HepG2 (cell line): Measurements from ENCODE around the gene TFF2. TPM values are rescaled to one million over a fixed set of nuclear protein-coding genes. Genes with fewer than 3 reads are reported as not detected.
A peak's percentile ranks its signal among the peaks of the same experiment; 100 is the strongest.

Source experiments
- ATAC-seq: fragments of 200-7000 bp; cut with Tn5 transposase; 3 replicates; pipeline ENCODE4 v1.9.1; 2020; ENCODE audit warnings: mild to moderate bottlenecking, moderate library complexity
- BruUV-seq: library from RNA; stranded (reverse); fragments of 400-500 nt; replicated peaks from 2 replicates; lab custom pipeline; 2021; lab: Mats Ljungman, UMichigan
- CTCF ChIA-PET: fragments of 300-600 bp; formaldehyde crosslinking; extraction: SDS; loops from one replicate; lab custom pipeline; 2021; ENCODE audit warnings: low total read pairs, inconsistent platforms, low intra/inter-chr PET ratio; lab: Yijun Ruan, JAX
- POLR2A ChIA-PET: fragments of 350-600 bp; sonication (Branson Sonifier 250); formaldehyde crosslinking; loops from one replicate; lab custom pipeline; 2020; ENCODE audit warnings: antibody characterized with exemption, inconsistent platforms; lab: Yijun Ruan, JAX
- DNase-seq: peaks from one replicate; pipeline ENCODE4 v3.0.0-alpha.2; 2015; ENCODE audit warnings: low spot score
- FAIRE-seq: peaks from 3 replicates; lab custom pipeline; 2011; peaks lifted over from hg19 to GRCh38; lab: Jason Lieb, UNC
- H2AFZ ChIP-seq: one replicate; pipeline ENCODE4 v1.6.1; 2011; ENCODE audit warnings: low read length, inconsistent platforms
- H3K27ac ChIP-seq: fragments of 300-600 bp; 3 replicates; pipeline ENCODE4 v1.8.0; 2011; ENCODE audit warnings: mixed run types, mild to moderate bottlenecking, mixed read lengths, low read length, inconsistent platforms; ENCODE audit not compliant: insufficient read depth; ENCODE audit errors: extremely low read length
- H3K27me3 ChIP-seq, 2 experiments: fragments of 200-600 bp in 1 of 2; 2 replicates in 1 of 2; 3 replicates in 1 of 2; pipeline versions ENCODE4 v1.6.0 to v1.8.0; 2011; ENCODE audit warnings: low read length in 2 of 2, mild to moderate bottlenecking in 2 of 2, moderate library complexity in 2 of 2, inconsistent platforms in 1 of 2; ENCODE audit not compliant: insufficient read depth in 2 of 2, control insufficient read depth in 1 of 2
- H3K36me3 ChIP-seq, 2 experiments: fragments of 200-600 bp in 1 of 2; replicated peaks in 1 of 2; 2 replicates in 1 of 2; 3 replicates in 1 of 2; pipeline versions ENCODE4 v1.5.1 to v1.8.0; 2011; ENCODE audit warnings: low read length in 2 of 2, inconsistent platforms in 1 of 2; ENCODE audit not compliant: insufficient read depth in 2 of 2, control insufficient read depth in 1 of 2
- H3K4me1 ChIP-seq: 2 replicates; pipeline ENCODE4 v1.5.1; 2012; ENCODE audit warnings: low read length, inconsistent platforms; ENCODE audit not compliant: insufficient read depth
- H3K4me2 ChIP-seq: 2 replicates; pipeline ENCODE4 v1.6.0; 2011; ENCODE audit warnings: low read depth, low read length, inconsistent platforms
- H3K4me3 ChIP-seq, 3 experiments: fragments of 200-600 bp in 1 of 3; sonication (generic), shearing (Covaris generic) in 1 of 3; replicated peaks in 1 of 3; 2 replicates each; pipeline ENCODE4 v1.5.1; 2011 to 2016; ENCODE audit warnings: low read length in 3 of 3, inconsistent platforms in 2 of 3, low read depth in 2 of 3, mild to moderate bottlenecking in 2 of 3, control low read depth in 1 of 3, mixed read lengths in 1 of 3; ENCODE audit not compliant: insufficient read depth in 1 of 3
- H3K79me2 ChIP-seq: one replicate; pipeline ENCODE4 v1.6.1; 2011; ENCODE audit warnings: low read length, inconsistent platforms; ENCODE audit not compliant: insufficient read depth
- H3K9ac ChIP-seq: 2 replicates; pipeline ENCODE4 v1.6.0; 2011; ENCODE audit warnings: mild to moderate bottlenecking, low read depth, low read length, inconsistent platforms; ENCODE audit not compliant: insufficient read depth
- H3K9me3 ChIP-seq: 2 replicates; pipeline ENCODE4 v1.5.1; 2012; ENCODE audit warnings: mild to moderate bottlenecking, low read length
- H4K20me1 ChIP-seq: 2 replicates; pipeline ENCODE4 v1.6.0; 2011; ENCODE audit warnings: inconsistent platforms, mild to moderate bottlenecking, low read length, moderate library complexity; ENCODE audit not compliant: insufficient read depth
- FOSL2 ChIP-seq: sonication (generic); formaldehyde crosslinking; IDR thresholded peaks from 2 replicates; pipeline ENCODE4 v1.4.0; 2020; ENCODE audit warnings: missing genetic modification reagents
- MEIS2 ChIP-seq: sonication (generic); formaldehyde crosslinking; IDR thresholded peaks from 2 replicates; pipeline ENCODE4 v1.9.0; 2021; ENCODE audit warnings: mild to moderate bottlenecking, missing genetic modification reagents
- ZNF543 ChIP-seq: sonication (generic); formaldehyde crosslinking; IDR thresholded peaks from 2 replicates; pipeline ENCODE4 v1.4.0; 2020; ENCODE audit warnings: mild to moderate bottlenecking, missing genetic modification reagents
- WGBS: methylation state at CpG from one replicate; pipeline ENCODE4 v1.1.6; 2017; ENCODE audit warnings: low lambda C conversion rate; 5-methylcytosine and 5-hydroxymethylcytosine counted together
- in situ Hi-C: cut with HindIII; loops from 2 replicates; pipeline ENCODE4 v1.10.0; 2017; ENCODE audit warnings: low pct_unique_long_range_greater_than_20kb; ENCODE audit not compliant: extremely low pct_ligation_motif_present
- intact Hi-C: fragments of 100-400 bp; cut with micrococcal nuclease; formaldehyde crosslinking; loops from one replicate; pipeline ENCODE4 v1.10.0; 2022; ENCODE audit not compliant: unreplicated experiment
- polyA plus RNA-seq, 8 experiments: library from polyadenylated mRNA; depleted of rRNA in 3 of 8; stranded (reverse) in 7 of 8; unstranded in 1 of 8; fragments of >200 nt; fragmentation: Illumina TruSeq in 4 of 8; extraction: Trizol in 4 of 8; gene quantifications; 2 replicates each; pipeline versions ENCODE4 v1.2.1 to v1.2.3, GENCODE V29; 2011 to 2016; ENCODE audit warnings: low read depth in 4 of 8, missing spikeins in 1 of 8, mixed read lengths in 1 of 8; ENCODE audit not compliant: insufficient read depth in 1 of 8
- total RNA-seq, 5 experiments: library from RNA; depleted of rRNA; stranded (reverse); fragments of >200 nt; fragmentation: Illumina TruSeq; extraction: Trizol; gene quantifications; 2 replicates each; pipeline ENCODE4 v1.2.3, GENCODE V29; 2016; ENCODE audit warnings: low read depth in 1 of 5
- TF ChIP-seq, protein P1 (sequence below), 2 experiments: fragments of 450-650 bp in 1 of 2; sonication (generic) in 1 of 2; formaldehyde crosslinking in 1 of 2; IDR thresholded peaks; 2 replicates each; pipeline versions ENCODE4 v1.6.1 to v1.8.0; 2016 to 2022; ENCODE audit warnings: antibody characterized with exemption in 1 of 2, mild to moderate bottlenecking in 1 of 2, missing genetic modification reagents in 1 of 2

TFF2 gene
- total and polyA plus RNA-seq, 2 of the 13 experiments (the other 11 are each of a cell fraction or from before 2014, with no cell fraction given), result 1.5 TPM; not detected in 1

GRCh38 chr21:42393443-42393950 lies 42.7 kb upstream of the TFF2 start:
- Histone ChIP-seq H3K9ac (no peak overlapping the region), H3K9me3 (no peaks in the 10 kb centered on the region), H3K4me1 (peaks cover 57% of the 10 kb centered on the region), H3K4me2 (no peak overlapping the region; the same call in 1 of the 2 replicates), H2AFZ (no peak overlapping the region), H4K20me1 (no peaks in the 10 kb centered on the region), H3K36me3 (no peaks in the 10 kb centered on the region), H3K79me2 (no peaks in the 10 kb centered on the region), H3K27me3 (no peaks in the 10 kb centered on the region; a peak in 1 of 5 replicates), H3K27ac (no peak overlapping the region), H3K4me3 (no peak overlapping the region)
- ATAC-seq, result no peak
- in situ Hi-C loops (no loop called here), intact Hi-C loops (no loop called here)
- BruUV-seq, result no TSS peak
- WGBS, result 54% methylated on average over 8 of the region's 8 CpGs
- ChIA-PET CTCF (no interaction called here), POLR2A (no interaction called here)
- DNase-seq, result no peak
- TF ChIP-seq, protein P1, sequence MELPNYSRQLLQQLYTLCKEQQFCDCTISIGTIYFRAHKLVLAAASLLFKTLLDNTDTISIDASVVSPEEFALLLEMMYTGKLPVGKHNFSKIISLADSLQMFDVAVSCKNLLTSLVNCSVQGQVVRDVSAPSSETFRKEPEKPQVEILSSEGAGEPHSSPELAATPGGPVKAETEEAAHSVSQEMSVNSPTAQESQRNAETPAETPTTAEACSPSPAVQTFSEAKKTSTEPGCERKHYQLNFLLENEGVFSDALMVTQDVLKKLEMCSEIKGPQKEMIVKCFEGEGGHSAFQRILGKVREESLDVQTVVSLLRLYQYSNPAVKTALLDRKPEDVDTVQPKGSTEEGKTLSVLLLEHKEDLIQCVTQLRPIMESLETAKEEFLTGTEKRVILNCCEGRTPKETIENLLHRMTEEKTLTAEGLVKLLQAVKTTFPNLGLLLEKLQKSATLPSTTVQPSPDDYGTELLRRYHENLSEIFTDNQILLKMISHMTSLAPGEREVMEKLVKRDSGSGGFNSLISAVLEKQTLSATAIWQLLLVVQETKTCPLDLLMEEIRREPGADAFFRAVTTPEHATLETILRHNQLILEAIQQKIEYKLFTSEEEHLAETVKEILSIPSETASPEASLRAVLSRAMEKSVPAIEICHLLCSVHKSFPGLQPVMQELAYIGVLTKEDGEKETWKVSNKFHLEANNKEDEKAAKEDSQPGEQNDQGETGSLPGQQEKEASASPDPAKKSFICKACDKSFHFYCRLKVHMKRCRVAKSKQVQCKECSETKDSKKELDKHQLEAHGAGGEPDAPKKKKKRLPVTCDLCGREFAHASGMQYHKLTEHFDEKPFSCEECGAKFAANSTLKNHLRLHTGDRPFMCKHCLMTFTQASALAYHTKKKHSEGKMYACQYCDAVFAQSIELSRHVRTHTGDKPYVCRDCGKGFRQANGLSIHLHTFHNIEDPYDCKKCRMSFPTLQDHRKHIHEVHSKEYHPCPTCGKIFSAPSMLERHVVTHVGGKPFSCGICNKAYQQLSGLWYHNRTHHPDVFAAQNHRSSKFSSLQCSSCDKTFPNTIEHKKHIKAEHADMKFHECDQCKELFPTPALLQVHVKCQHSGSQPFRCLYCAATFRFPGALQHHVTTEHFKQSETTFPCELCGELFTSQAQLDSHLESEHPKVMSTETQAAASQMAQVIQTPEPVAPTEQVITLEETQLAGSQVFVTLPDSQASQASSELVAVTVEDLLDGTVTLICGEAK (IDR thresholded peaks at IDR 0.05), result no peak; the same call in 1 of the 2 replicates
- TF ChIP-seq, protein P1 (CRISPR knock-in tag; IDR thresholded peaks at IDR 0.05), result peak; percentile 97
- TF ChIP-seq MEIS2, result no peak
- TF ChIP-seq FOSL2 (CRISPR knock-in tag), result peak; percentile 7; the same call in 1 of the 2 replicates
- no peak for TF ChIP-seq ZNF543
- FAIRE-seq, result no peak
